Activated CD4-positive, alpha-beta memory T cell treated with anti-CD3 and anti-CD28 coated beads for 36 hours (primary cell): ENCODE results near the gene POLR2F. TPM values are rescaled to one million over a fixed set of nuclear protein-coding genes. Genes with fewer than 3 reads are reported as not detected.

ENCODE experiments used
- microRNA-seq: library from miRNA; unstranded; fragments of <30 nt; microRNA quantifications from one replicate; pipeline ENCODE4 v1.2.0, GENCODE V29; 2022; ENCODE audit warnings: borderline number of aligned reads, borderline microRNAs expressed, borderline replicate concordance
- total RNA-seq, 2 experiments: library from RNA; stranded (reverse); gene quantifications; one replicate each; pipeline ENCODE4 v1.2.3, GENCODE V29; 2021

POLR2F gene
- total RNA-seq, 2 experiments from 2014 or later: 67.7 to 74.9 TPM

Small RNA genes lying within 50 kb of the gene (microRNA-seq; reads per million reads assigned to microRNA genes)
- gene MIR4534 (not detected), gene MIR6820 (not detected)

Other genes starting within 250 kb of the POLR2F start
- gene GCAT, start 145.8 kb upstream of the POLR2F start, total RNA-seq: 10 to 100 TPM; 21.8 TPM
- under 1 TPM in 1 of 2 experiments, not detected in 1; 0.19 TPM for gene GALR3, start 130.3 kb upstream of the POLR2F start, total RNA-seq
- 10 to 100 TPM; 16.9 to 17.5 TPM for gene ANKRD54, start 109.4 kb upstream of the POLR2F start, total RNA-seq
- 100 to 1,000 TPM; 656 to 664 TPM for gene EIF3L, start 104.3 kb upstream of the POLR2F start, total RNA-seq
- gene MICALL1, start 47.4 kb upstream of the POLR2F start, total RNA-seq: 10 to 100 TPM; 18.4 to 19.1 TPM
- under 1 TPM in 1 of 2 experiments, not detected in 1; 0.14 TPM for gene C22orf23, start 98 bp upstream of the POLR2F start, total RNA-seq
- not detected for gene SOX10, start 30.9 kb downstream of the POLR2F start, total RNA-seq
- 10 to 100 TPM; 16.0 to 16.5 TPM for gene PICK1, start 103.7 kb downstream of the POLR2F start, total RNA-seq
- under 1 TPM in 1 of 2 experiments, not detected in 1; 0.17 TPM for gene SLC16A8, start 130.5 kb downstream of the POLR2F start, total RNA-seq
- gene BAIAP2L2, start 157.0 kb downstream of the POLR2F start, total RNA-seq: 1 to 10 TPM in 1 of 2 experiments, under 1 TPM in 1; 0.93 to 1.6 TPM
- gene PLA2G6, start 228.1 kb downstream of the POLR2F start, total RNA-seq: 10 to 100 TPM; 63.7 to 69.5 TPM
- 10 to 100 TPM; 15.5 to 15.9 TPM for gene MAFF, start 248.3 kb downstream of the POLR2F start, total RNA-seq